B cell (primary cell): Measurements from ENCODE around the gene OTX2. TPM values are rescaled to one million over a fixed set of nuclear protein-coding genes. Genes with fewer than 3 reads are reported as not detected.

Experiments used
- ATAC-seq: fragments of 200-7000 bp; cut with Tn5 transposase; one replicate; pipeline ENCODE4 v1.10.0; 2021; ENCODE audit warnings: low read depth, mild to moderate bottlenecking, moderate number of reproducible peaks, moderate library complexity
- CTCF ChIA-PET: fragments of 350-600 bp; sonication (Branson Sonifier 250); formaldehyde crosslinking; loops from one replicate; lab custom pipeline; 2021; ENCODE audit warnings: antibody characterized with exemption, inconsistent platforms; lab: Charles Lee
- POLR2A ChIA-PET: fragments of 350-600 bp; sonication (Branson Sonifier 250); formaldehyde crosslinking; loops from one replicate; lab custom pipeline; 2021; ENCODE audit warnings: antibody characterized with exemption; lab: Charles Lee
- DNase-seq: peaks from one replicate; pipeline ENCODE4 v3.0.0; 2013
- H2AFZ ChIP-seq: 2 replicates; pipeline ENCODE4 v1.6.1; 2012; ENCODE audit warnings: mild to moderate bottlenecking, low read depth, low read length; ENCODE audit not compliant: insufficient read depth, poor library complexity, severe bottlenecking
- H3K27ac ChIP-seq, 2 donors: 1 replicate in 1 of 2; 2 replicates in 1 of 2; pipeline ENCODE4 v1.5.1; 2012 to 2013; ENCODE audit warnings: low read length in 2 of 2, mild to moderate bottlenecking in 2 of 2, moderate library complexity in 1 of 2
- H3K27me3 ChIP-seq, 4 experiments: fragments of 200-600 bp in 1 of 4; sonication (generic) in 1 of 4; replicated peaks in 1 of 4; 1 replicate in 2 of 4; 2 replicates in 2 of 4; pipeline versions ENCODE4 v1.6.1 to v1.7.0; 2013 to 2016; ENCODE audit warnings: low read length in 3 of 4, mild to moderate bottlenecking in 2 of 4, mixed read lengths in 1 of 4, moderate library complexity in 1 of 4; ENCODE audit not compliant: insufficient read depth in 4 of 4, control insufficient read depth in 3 of 4; ENCODE audit errors: control extremely low read depth in 1 of 4
- H3K36me3 ChIP-seq, 2 experiments: replicated peaks in 1 of 2; 1 replicate in 1 of 2; 2 replicates in 1 of 2; pipeline versions ENCODE4 v1.6.1 to v1.7.1; 2013; ENCODE audit warnings: low read length in 1 of 2; ENCODE audit not compliant: insufficient read depth in 2 of 2, control insufficient read depth in 1 of 2; ENCODE audit errors: control extremely low read depth in 1 of 2, extremely low read depth in 1 of 2
- H3K4me1 ChIP-seq, 2 donors: fragments of 200-600 bp in 1 of 2; sonication (generic) in 1 of 2; 1 replicate in 1 of 2; 2 replicates in 1 of 2; pipeline versions ENCODE4 v1.5.1 to v1.6.1; 2013 to 2017; ENCODE audit warnings: low read length in 2 of 2; ENCODE audit not compliant: control insufficient read depth in 2 of 2, insufficient read depth in 2 of 2
- H3K4me2 ChIP-seq: replicated peaks from 2 replicates; pipeline ENCODE3; 2012; ENCODE audit warnings: mild to moderate bottlenecking, low read depth, low read length; ENCODE audit not compliant: poor library complexity, severe bottlenecking
- H3K4me3 ChIP-seq, 5 experiments: fragments of 200-600 bp in 1 of 5; sonication (generic) in 1 of 5; 1 replicate in 3 of 5; 2 replicates in 2 of 5; pipeline versions ENCODE4 v1.5.1 to v1.7.0; 2011 to 2016; ENCODE audit warnings: low read length in 4 of 5, mild to moderate bottlenecking in 4 of 5, low read depth in 2 of 5, control low read depth in 1 of 5, moderate library complexity in 1 of 5; ENCODE audit not compliant: insufficient read depth in 1 of 5; ENCODE audit errors: control extremely low read depth in 1 of 5, extremely low read depth in 1 of 5
- H3K79me2 ChIP-seq: fragments of 200-600 bp; sonication (generic); one replicate; pipeline ENCODE4 v1.6.0; 2016; ENCODE audit warnings: low read length; ENCODE audit not compliant: control insufficient read depth, insufficient read depth
- H3K9ac ChIP-seq: fragments of 200-600 bp; sonication (generic); 2 replicates; pipeline ENCODE4 v1.6.1; 2017; ENCODE audit warnings: mild to moderate bottlenecking, low read length, moderate library complexity
- H3K9me3 ChIP-seq, 3 donors: one replicate each; pipeline versions ENCODE4 v1.6.1 to v1.7.1; 2013; ENCODE audit warnings: low read length in 2 of 3; ENCODE audit not compliant: control insufficient read depth in 2 of 3, insufficient read depth in 1 of 3; ENCODE audit errors: control extremely low read depth in 1 of 3
- H4K20me1 ChIP-seq: 2 replicates; pipeline ENCODE4 v1.6.0; 2012; ENCODE audit warnings: mild to moderate bottlenecking, low read length; ENCODE audit not compliant: insufficient read depth, control insufficient read depth, poor library complexity, severe bottlenecking
- H3K27ac Mint-ChIP-seq: one replicate; pipeline ENCODE4 v1.8.0; 2021; ENCODE audit warnings: mixed read lengths
- H3K27me3 Mint-ChIP-seq: one replicate; pipeline ENCODE4 v1.8.0; 2021; ENCODE audit warnings: mixed read lengths
- H3K4me1 Mint-ChIP-seq: one replicate; pipeline ENCODE4 v1.8.0; 2021; ENCODE audit warnings: mixed read lengths
- H3K4me3 Mint-ChIP-seq: one replicate; pipeline ENCODE4 v1.8.0; 2021; ENCODE audit warnings: mixed read lengths
- H3K9me3 Mint-ChIP-seq: one replicate; pipeline ENCODE4 v1.8.0; 2022; ENCODE audit warnings: mixed read lengths; ENCODE audit not compliant: insufficient read depth
- EZH2 ChIP-seq: IDR thresholded peaks from 2 replicates; pipeline ENCODE4 v1.6.1; 2012; ENCODE audit warnings: borderline replicate concordance, low read depth, mild to moderate bottlenecking, moderate library complexity, low read length; ENCODE audit not compliant: insufficient read depth, poor library complexity, severe bottlenecking
- WGBS: methylation state at CpG from one replicate; pipeline ENCODE4 v1.1.5; 2013; ENCODE audit warnings: missing lambda C conversion rate; ENCODE audit not compliant: insufficient coverage; 5-methylcytosine and 5-hydroxymethylcytosine counted together
- intact Hi-C: fragments of 100-400 bp; cut with micrococcal nuclease; formaldehyde crosslinking; loops from one replicate; pipeline ENCODE4 v1.10.0; 2022
- polyA plus RNA-seq: library from polyadenylated mRNA; depleted of rRNA; stranded (reverse); fragments of >200 nt; gene quantifications from 2 replicates; pipeline ENCODE4 v1.2.3, GENCODE V29; 2012
- total RNA-seq, 2 donors: library from RNA; stranded (reverse); fragments of 120-200 nt in 1 of 2; gene quantifications; 1 replicate in 1 of 2; 2 replicates in 1 of 2; pipeline versions ENCODE4 v1.2.3 to v1.2.4, GENCODE V29; 2013 to 2022
- TF ChIP-seq, protein P1 (sequence below): fragments of 200-600 bp; IDR thresholded peaks from one replicate; pipeline ENCODE4 v1.8.0; 2022; ENCODE audit warnings: antibody characterized with exemption, mild to moderate bottlenecking

Gene OTX2
- total and polyA plus RNA-seq, 2 donors (not counting 1 experiment from before 2014, with no cell fraction given), result not detected

DNA sequence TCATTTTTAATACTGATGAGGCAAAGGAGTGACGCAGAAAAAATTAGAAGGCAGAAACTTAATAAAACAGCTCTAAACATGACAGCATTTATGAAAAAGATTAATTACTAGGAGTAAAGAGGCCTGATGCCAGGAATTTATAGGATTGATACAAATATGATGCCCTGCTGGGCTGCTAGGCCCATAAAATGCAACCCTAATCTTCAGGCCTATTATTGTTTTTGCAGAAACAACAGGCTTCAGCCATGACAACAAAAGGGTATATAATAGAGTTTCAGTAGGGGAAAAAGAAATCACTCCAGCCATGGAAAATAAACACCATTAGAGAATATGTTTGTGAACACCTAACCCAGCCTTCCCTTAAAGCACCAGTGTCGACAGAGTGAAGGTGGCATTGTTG, 50.6 kb downstream of the OTX2 start:
- Histone ChIP-seq H3K9ac (no peak overlapping the region), H2AFZ (no peak overlapping the region), H3K9me3 (no peaks in the 10 kb centered on the region), H3K27ac (no peak overlapping the region), H4K20me1 (no peaks in the 10 kb centered on the region), H3K79me2 (no peaks in the 10 kb centered on the region), H3K27me3 (no peaks in the 10 kb centered on the region), H3K36me3 (no peaks in the 10 kb centered on the region), H3K4me3 (no peak overlapping the region), H3K4me2 (no peak overlapping the region), H3K4me1 (no peaks in the 10 kb centered on the region)
- ChIA-PET CTCF (no interaction called here), POLR2A (no interaction called here)
- intact Hi-C loops, result no loop called here
- ATAC-seq, result no peak
- no CpG with 5 or more reads among the region's 2 CpGs for WGBS
- Mint-ChIP-seq H3K4me3 (no peak overlapping the region), H3K27me3 (peaks cover 13% of the 10 kb centered on the region), H3K27ac (no peak overlapping the region), H3K9me3 (no peaks in the 10 kb centered on the region), H3K4me1 (no peaks in the 10 kb centered on the region)
- DNase-seq, result no peak
- TF ChIP-seq, protein P1, sequence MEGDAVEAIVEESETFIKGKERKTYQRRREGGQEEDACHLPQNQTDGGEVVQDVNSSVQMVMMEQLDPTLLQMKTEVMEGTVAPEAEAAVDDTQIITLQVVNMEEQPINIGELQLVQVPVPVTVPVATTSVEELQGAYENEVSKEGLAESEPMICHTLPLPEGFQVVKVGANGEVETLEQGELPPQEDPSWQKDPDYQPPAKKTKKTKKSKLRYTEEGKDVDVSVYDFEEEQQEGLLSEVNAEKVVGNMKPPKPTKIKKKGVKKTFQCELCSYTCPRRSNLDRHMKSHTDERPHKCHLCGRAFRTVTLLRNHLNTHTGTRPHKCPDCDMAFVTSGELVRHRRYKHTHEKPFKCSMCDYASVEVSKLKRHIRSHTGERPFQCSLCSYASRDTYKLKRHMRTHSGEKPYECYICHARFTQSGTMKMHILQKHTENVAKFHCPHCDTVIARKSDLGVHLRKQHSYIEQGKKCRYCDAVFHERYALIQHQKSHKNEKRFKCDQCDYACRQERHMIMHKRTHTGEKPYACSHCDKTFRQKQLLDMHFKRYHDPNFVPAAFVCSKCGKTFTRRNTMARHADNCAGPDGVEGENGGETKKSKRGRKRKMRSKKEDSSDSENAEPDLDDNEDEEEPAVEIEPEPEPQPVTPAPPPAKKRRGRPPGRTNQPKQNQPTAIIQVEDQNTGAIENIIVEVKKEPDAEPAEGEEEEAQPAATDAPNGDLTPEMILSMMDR, result no peak
- no peak for TF ChIP-seq EZH2

DNA sequence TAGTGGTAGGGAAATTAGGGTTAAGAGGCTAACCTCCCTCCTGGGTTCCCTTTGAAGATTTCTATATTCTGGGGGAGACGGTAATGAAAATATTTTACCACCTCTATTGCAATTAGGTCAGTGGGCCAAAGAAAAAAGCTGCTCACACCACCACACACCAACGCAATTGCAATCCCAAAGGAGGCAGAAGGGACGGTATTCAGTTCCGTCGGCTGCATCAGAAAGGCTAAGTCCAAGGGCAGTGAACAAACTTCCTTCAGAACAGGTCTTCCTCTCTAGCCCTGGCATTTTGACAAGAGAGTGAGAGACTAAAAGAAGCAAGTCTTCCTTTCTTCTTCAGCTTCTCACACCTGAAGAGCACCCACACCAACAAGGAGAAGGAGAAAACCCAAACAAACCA, 51.2 kb downstream of the OTX2 start:
- no peak overlapping the region for H3K4me3 ChIP-seq
- no peak for ATAC-seq

More for the DNA sequence above, 51.2 kb downstream of the OTX2 start:
- H3K27me3 ChIP-seq, result no peaks in the 10 kb centered on the region
- H3K4me3 Mint-ChIP-seq, result no peak overlapping the region
- H3K4me1 ChIP-seq, result no peaks in the 10 kb centered on the region
- H3K27me3 Mint-ChIP-seq, result peaks cover 13% of the 10 kb centered on the region
- ChIA-PET POLR2A (no interaction called here), CTCF (no interaction called here)
- intact Hi-C loops, result no loop called here
- no peaks in the 10 kb centered on the region for H3K79me2 ChIP-seq
- TF ChIP-seq, protein P1, result no peak
- no peak for TF ChIP-seq EZH2
- no peak overlapping the region for H2AFZ ChIP-seq
- H3K36me3 ChIP-seq, result no peaks in the 10 kb centered on the region
- no peak for DNase-seq
- no peak overlapping the region for H3K27ac Mint-ChIP-seq
- no peak overlapping the region for H3K4me2 ChIP-seq
- 60% methylated on average over 1 of the region's 5 CpGs for WGBS
- no peak overlapping the region for H3K27ac ChIP-seq
- H4K20me1 ChIP-seq, result no peaks in the 10 kb centered on the region
- H3K9me3 ChIP-seq, result no peaks in the 10 kb centered on the region
- H3K9ac ChIP-seq, result no peak overlapping the region
- no peaks in the 10 kb centered on the region for H3K9me3 Mint-ChIP-seq
- H3K4me1 Mint-ChIP-seq, result no peaks in the 10 kb centered on the region
